Body of pancreas (tissue), 4 donors: Measurements from ENCODE around the gene EMID1. TPM values are rescaled to one million over a fixed set of nuclear protein-coding genes. Genes with fewer than 3 reads are reported as not detected.

ENCODE experiments used
- ATAC-seq: fragments of 150-250 bp; one replicate; pipeline ENCODE4 v1.9.1; 2016
- DNase-seq, 4 donors: peaks; one replicate each; pipeline ENCODE4 v3.0.0-alpha.2; 2019
- H3K27ac ChIP-seq, 4 donors: fragments of 200-600 bp; sonication (generic); 1 replicate in 3 of 4; 2 replicates in 1 of 4; pipeline versions ENCODE4 v1.5.1 to v1.6.1; 2016 to 2019; ENCODE audit warnings: mild to moderate bottlenecking in 1 of 4, mixed read lengths in 1 of 4, moderate library complexity in 1 of 4
- H3K27me3 ChIP-seq, 2 donors: fragments of 200-600 bp; sonication (generic); one replicate each; pipeline ENCODE4 v1.6.0; 2016; ENCODE audit warnings: mild to moderate bottlenecking in 1 of 2
- H3K36me3 ChIP-seq, 2 donors: fragments of 200-600 bp; sonication (generic); replicated peaks in 1 of 2; 2 replicates each; pipeline ENCODE4 v1.5.1; 2016; ENCODE audit warnings: low read depth in 2 of 2; ENCODE audit not compliant: insufficient read depth in 1 of 2
- H3K4me1 ChIP-seq: fragments of 200-600 bp; sonication (generic); one replicate; pipeline ENCODE4 v1.6.0; 2016
- H3K4me3 ChIP-seq, 2 donors: fragments of 200-600 bp; sonication (generic); 1 replicate in 1 of 2; 2 replicates in 1 of 2; pipeline ENCODE4 v1.5.1; 2016 to 2019
- H3K9me3 ChIP-seq, 3 donors: fragments of 200-600 bp; sonication (generic); 1 replicate in 2 of 3; 2 replicates in 1 of 3; pipeline ENCODE4 v1.5.1; 2016
- POLR2A ChIP-seq, 3 donors: fragments of 450-650 bp; IDR thresholded peaks; one replicate each; pipeline ENCODE4 v1.6.1; 2016; ENCODE audit warnings: antibody characterized with exemption in 3 of 3, mild to moderate bottlenecking in 2 of 3
- WGBS, 2 donors: methylation state at CpG; one replicate each; pipeline ENCODE4 v1.1.5; 2017; 5-methylcytosine and 5-hydroxymethylcytosine counted together
- intact Hi-C: fragments of 100-400 bp; cut with DNase I; formaldehyde crosslinking; loops from one replicate; pipeline ENCODE4 v1.15.1; 2023
- total RNA-seq, 2 donors: library from RNA; depleted of rRNA; stranded (reverse); fragments of >200 nt; gene quantifications; one replicate each; pipeline ENCODE4 v1.1.0, GENCODE V29; 2016
- TF ChIP-seq, protein P1 (sequence below), 7 experiments: fragments of 450-650 bp in 4 of 7; fragments of 200-600 bp in 3 of 7; sonication (generic) in 3 of 7; IDR thresholded peaks; one replicate each; pipeline ENCODE4 v1.5.1; 2016 to 2019; ENCODE audit warnings: antibody characterized with exemption in 7 of 7

EMID1 gene
- total RNA-seq, 2 donors from 2014 or later, result 5.9 to 25.9 TPM

DNA sequence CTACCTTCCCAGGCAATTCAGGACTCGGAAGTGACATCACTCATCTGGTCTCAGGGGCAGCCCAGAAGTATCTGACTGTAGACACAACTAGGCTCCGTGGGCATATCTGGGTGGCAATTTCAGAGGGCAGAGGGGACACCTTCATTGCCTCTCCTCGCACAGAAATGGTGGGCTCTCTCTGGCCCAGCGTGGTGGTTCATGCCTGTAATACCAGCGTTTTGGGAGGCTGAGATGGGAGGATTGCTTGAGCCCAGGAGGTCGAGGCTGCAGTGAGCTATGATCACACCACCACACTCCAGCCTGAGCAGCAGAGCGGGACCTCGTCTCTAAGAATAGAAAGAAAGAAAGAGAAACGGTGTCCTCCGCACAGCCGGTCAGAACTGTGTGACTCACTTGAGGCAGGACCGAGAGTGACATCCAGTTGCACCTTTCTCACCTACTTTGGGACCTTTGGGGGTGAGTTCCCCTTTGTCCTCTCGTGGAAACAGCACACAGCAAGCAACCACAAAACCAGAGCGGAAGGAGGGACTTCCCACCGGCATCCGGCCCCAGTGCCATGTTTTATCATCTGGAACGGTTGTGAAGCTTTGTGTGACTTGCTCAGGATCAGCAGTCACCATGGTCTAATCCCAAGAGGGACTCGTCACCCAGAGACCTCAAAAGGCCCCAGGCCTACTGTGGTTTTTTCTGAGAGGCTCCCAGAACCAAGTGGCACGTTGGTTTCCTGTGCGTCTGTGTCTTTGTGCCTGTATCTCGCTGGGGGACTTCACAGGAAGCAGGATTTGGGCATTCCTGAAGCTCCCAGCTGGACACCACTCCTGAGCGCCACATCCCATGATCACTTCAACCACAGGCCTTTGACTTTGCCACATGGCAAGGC is 38.4 kb upstream of the EMID1 start:
- no peak overlapping the region for H3K4me3 ChIP-seq
- ATAC-seq (no peak), DNase-seq (no peak)
- no peaks in the 10 kb centered on the region for H3K36me3 ChIP-seq
- H3K27me3 ChIP-seq, result no peaks in the 10 kb centered on the region
- intact Hi-C loops, result no loop called here
- TF ChIP-seq POLR2A (IDR thresholded peaks at IDR 0.05), result no peak
- TF ChIP-seq, protein P1, sequence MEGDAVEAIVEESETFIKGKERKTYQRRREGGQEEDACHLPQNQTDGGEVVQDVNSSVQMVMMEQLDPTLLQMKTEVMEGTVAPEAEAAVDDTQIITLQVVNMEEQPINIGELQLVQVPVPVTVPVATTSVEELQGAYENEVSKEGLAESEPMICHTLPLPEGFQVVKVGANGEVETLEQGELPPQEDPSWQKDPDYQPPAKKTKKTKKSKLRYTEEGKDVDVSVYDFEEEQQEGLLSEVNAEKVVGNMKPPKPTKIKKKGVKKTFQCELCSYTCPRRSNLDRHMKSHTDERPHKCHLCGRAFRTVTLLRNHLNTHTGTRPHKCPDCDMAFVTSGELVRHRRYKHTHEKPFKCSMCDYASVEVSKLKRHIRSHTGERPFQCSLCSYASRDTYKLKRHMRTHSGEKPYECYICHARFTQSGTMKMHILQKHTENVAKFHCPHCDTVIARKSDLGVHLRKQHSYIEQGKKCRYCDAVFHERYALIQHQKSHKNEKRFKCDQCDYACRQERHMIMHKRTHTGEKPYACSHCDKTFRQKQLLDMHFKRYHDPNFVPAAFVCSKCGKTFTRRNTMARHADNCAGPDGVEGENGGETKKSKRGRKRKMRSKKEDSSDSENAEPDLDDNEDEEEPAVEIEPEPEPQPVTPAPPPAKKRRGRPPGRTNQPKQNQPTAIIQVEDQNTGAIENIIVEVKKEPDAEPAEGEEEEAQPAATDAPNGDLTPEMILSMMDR (IDR thresholded peaks at IDR 0.05), result no peak
- no peaks in the 10 kb centered on the region for H3K9me3 ChIP-seq
- WGBS, 2 donors, result 67 to 87% methylated on average over 18 to 22 of the region's 22 CpGs
- H3K27ac ChIP-seq, result no peak overlapping the region
- no peaks in the 10 kb centered on the region for H3K4me1 ChIP-seq

DNA sequence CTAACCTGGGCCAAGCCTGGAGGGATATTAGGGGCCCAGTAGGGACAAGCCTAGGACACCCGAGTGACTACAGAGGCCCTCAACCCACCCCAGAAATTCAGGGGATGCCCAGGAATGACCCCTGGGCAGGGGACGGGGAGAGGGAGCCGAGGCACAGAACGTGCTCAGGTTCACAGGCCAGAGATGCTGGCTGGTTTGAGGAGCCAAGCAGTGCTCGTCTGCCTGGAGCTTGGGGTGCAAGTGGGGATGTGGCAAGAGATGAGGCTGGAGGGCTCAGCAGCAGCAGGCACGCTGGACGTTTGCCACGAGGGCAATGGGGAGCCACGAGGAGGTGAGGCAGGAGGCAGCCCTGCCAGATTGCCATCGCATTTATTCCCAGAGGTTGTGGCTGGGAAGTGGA is 34.0 kb upstream of the EMID1 start:
- no peak for DNase-seq
- no peak overlapping the region for H3K27ac ChIP-seq
- no peak for ATAC-seq
- intact Hi-C loops, result no loop called here
- no peak overlapping the region for H3K4me3 ChIP-seq
- TF ChIP-seq, protein P1 (IDR thresholded peaks at IDR 0.05), result no peak
- TF ChIP-seq POLR2A (IDR thresholded peaks at IDR 0.05), result no peak
- H3K4me1 ChIP-seq, result no peaks in the 10 kb centered on the region
- H3K36me3 ChIP-seq, result no peaks in the 10 kb centered on the region
- 69 to 82% methylated on average over 8 to 10 of the region's 10 CpGs for WGBS, 2 donors
- H3K9me3 ChIP-seq, result peaks cover 0 to 8% (median 0%) of the 10 kb centered on the region in 3 donors
- no peaks in the 10 kb centered on the region for H3K27me3 ChIP-seq

DNA sequence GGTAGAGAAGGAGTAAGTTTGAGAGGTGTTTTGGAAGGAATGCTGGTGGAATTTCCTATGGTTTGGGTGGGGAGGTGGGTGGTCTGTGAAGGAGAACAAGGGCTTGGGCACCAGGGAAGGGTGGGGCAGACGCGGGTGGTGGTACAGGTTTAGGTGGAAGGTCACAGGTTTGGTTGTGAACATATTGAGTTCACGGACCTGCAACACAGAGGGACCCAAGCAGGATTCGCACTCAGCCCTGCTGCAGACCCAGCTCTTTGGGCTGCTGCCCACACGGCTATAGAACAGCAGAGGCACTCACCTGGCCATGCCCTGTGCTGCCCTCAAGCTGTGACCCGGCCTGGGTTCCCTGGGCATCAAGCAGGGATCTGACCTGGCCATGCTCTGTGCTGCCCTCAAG is 33.5 kb upstream of the EMID1 start:
- no peaks in the 10 kb centered on the region for H3K4me1 ChIP-seq
- no peak for TF ChIP-seq POLR2A (IDR thresholded peaks at IDR 0.05)
- TF ChIP-seq, protein P1 (IDR thresholded peaks at IDR 0.05), result no peak
- H3K9me3 ChIP-seq, result peaks cover 0 to 8% (median 0%) of the 10 kb centered on the region in 3 donors
- H3K27ac ChIP-seq, result no peak overlapping the region
- no peaks in the 10 kb centered on the region for H3K36me3 ChIP-seq
- intact Hi-C loops, result no loop called here
- no peak for DNase-seq
- WGBS, 2 donors, result 85 to 97% methylated on average over 5 to 6 of the region's 6 CpGs
- H3K4me3 ChIP-seq, result no peak overlapping the region
- ATAC-seq, result no peak
- no peaks in the 10 kb centered on the region for H3K27me3 ChIP-seq

DNA sequence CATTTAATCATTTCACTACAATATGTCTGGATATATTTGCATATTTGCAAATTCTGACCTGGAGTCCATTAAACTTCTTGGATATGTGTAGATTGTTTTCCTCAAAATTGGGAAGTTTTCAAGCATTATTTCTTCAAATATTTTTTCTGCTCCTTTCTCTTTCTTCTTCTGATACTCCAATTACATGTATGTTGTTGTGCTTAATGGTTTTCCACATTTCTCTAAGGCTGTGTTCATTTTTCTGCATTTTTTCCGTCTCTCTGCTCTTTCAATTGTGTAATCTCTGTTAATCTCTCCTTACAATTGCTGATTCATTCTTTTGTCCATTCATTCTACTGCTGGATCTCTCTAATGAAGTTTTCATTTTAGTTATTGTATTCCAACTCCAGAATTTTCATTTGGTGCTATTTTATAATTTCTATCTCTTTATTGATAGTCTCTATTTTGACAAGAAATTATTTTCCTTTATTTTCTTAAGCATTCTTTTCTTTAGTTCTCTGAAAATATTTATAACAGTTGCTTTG is 30.3 kb upstream of the EMID1 start:
- Histone ChIP-seq H3K27me3 (no peaks in the 10 kb centered on the region), H3K4me3 (no peak overlapping the region), H3K27ac (no peak overlapping the region), H3K36me3 (no peaks in the 10 kb centered on the region), H3K4me1 (no peaks in the 10 kb centered on the region), H3K9me3 (peaks cover 0 to 8% (median 0%) of the 10 kb centered on the region in 3 donors)
- intact Hi-C loops, result no loop called here
- no peak for ATAC-seq
- TF ChIP-seq, protein P1 (IDR thresholded peaks at IDR 0.05), result no peak
- TF ChIP-seq POLR2A (IDR thresholded peaks at IDR 0.05), result no peak
- DNase-seq, result no peak
- 75 to 81% methylated on average over 1 of the region's 1 CpG for WGBS, 2 donors
